GM18909 (cell line): ENCODE results near the gene THADA.
"Not testable (repeated sequence)": the region's sequence is repeated elsewhere in the genome, so short reads cannot be mapped to it uniquely, and the experiment has no call there.

Source experiments
- ATAC-seq: cut with Tn5 transposase; IDR thresholded peaks from one replicate; pipeline ENCODE4 v1.9.1; 2021; ENCODE audit warnings: mild to moderate bottlenecking; ENCODE audit not compliant: unreplicated experiment, poor library complexity

Gene THADA

DNA sequence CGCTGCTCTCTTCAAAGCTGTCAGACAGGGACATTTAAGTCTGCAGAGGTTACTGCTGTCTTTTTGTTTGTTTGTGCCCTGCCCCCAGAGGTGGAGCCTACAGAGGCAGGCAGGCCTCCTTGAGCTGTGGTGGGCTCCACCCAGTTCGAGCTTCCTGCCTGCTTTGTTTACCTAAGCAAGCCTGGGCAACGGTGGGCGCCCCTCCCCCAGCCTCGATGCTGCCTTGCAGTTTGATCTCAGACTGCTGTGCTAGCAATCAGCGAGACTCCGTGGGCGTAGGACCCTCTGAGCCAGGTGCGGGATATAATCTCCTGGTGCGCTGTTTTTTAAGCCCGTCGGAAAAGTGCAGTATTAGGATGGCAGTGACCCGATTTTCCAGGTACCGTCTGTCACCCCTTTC lies 47.5 kb downstream of the THADA start:
- not testable (repeated sequence) for ATAC-seq

DNA sequence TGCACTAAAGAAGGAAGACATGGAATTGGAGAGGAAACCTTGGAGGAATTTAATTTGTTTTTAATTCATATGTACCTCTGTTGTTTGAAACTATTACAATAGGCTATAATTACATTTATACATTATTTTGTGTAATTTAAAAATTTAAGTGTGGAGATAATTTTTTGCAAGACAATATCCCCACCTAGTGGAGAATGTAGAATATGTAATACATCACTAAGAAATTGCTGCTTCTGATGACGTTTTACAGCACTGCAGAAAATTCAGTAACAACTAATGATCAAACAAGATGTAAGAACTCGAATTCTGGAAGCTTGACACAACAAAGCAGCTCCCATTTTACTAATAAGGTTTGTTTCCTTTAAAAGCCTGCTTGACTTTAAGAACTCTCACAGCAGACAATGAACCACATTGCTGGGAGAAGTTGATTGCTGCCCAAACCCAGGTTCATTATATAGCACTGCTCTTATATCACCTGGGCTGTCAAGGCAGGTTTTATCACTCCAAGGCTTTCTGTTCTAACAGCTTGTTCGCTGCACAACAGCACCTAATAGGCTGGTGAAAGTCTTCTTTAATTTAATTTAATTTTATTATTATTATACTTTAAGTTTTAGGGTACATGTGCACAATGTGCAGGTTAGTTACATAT lies 53.4 kb downstream of the THADA start:
- no peak for ATAC-seq

DNA sequence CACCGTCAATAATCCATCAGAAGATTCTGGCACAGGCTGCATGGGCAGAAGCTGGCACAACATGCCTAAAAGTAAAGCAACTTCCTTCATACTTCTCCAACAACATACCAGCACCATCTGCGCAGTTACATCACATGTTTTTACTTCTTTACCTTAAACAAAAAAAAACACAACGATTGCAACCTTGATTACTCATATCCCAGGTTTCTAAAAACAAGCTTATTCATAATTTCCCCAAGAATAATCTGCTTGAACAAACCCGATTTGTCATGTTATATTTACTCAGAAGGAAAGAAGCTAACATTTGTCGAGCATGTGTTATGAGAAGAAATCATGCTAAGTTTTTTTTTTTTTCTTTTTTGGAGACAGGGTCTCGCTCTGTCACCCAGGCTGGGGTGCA lies 54.7 kb downstream of the THADA start:
- no peak for ATAC-seq

DNA sequence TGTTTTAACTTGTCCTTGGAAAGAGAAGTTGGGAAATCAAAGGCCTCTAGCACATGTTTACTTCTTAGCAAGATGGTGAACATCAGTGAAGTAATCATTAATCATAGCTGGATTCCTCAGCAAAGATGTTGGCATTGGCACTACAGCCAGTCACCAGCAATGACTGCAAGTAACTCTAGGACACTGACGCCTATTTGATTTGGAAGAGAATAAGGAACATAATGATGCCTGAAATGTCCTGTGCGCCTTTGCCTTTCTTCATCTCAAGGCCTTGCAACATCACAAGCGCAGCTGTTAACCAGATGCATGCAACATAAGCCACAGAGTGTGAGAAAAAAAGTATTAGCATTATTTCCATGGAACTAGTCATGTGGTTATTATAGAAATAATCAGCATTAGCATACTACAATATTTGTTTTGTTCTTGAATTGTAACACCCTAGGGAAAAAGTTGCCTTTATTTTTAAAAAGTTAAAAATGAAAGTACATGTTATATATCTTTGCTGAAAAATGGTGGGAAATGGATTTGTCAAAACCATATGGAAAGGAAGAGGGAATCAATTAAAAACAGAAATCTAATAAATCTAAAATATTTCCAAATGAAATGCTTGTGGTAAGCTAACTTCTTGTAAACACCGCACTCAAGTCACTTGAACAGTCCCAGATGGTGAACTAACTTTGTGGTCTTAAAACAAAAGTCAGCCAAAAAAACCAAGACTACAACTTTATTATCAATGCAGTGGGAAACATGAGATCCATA lies 55.6 kb downstream of the THADA start:
- ATAC-seq: no peak

DNA sequence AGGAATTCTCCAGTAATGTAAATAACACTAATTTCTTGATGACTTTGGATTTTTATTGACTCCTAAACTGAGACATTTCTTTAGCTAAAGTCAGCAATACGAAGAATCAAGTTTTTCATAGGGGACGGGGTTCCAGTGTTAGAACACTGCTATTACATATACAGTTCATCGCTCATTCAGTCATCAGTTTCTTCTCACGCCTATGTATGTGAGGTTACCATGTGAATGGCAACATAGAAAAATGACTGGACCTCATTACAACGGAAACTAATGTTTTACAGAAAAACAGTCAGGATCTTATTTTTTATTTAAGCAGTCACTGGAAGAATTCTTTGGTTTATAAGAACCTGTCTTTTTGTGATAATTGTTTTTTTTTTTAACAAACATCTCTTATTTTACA lies 56.4 kb downstream of the THADA start:
- no peak for ATAC-seq

DNA sequence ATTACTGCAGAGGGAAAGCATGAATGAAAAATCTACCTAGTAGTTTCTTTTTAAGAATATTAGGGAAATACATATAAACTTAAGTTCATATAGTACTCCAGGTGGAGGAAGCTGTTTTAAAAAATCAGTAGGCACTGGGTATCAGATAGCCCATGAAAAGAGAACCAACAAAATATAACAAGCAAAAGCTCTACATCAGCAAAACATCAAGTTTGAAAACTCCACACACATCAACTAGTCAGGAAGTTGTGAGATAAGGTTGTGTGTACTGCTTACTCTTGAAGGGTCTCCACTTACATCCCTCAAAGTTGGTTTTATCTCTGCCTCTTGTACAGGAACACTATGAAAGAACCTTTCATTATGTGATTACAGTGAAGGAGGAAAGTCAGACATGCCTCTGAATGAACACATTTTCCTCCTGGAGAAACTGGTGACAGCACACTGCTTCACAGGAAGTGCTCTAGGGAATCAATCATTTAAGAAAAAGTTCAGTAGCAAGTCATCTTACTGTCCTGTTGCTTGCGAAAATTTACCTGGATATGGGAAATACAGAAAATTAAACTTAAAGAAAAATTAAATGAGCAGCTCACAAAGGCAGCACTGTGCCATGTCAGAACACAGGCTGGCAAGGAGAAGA lies 57.7 kb downstream of the THADA start:
- ATAC-seq: no peak

DNA sequence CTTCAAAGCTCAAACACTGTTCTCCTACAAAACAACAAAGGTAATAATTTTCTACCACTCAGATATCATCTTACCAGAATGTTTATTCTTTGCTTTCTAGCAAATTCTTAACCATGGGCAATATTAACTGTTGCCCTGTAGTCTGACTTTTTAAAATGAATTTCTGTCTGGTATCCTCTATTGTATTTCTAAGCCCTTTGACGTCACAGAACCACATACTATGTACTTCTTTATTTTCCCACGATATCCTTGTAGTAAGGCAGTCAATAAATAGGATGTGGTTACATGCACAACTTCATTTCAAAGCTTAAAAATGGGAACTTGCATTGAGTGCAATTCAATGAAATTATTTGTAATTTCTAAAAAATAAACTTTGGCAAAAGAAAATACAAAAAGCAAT lies 58.7 kb downstream of the THADA start:
- no peak for ATAC-seq

DNA sequence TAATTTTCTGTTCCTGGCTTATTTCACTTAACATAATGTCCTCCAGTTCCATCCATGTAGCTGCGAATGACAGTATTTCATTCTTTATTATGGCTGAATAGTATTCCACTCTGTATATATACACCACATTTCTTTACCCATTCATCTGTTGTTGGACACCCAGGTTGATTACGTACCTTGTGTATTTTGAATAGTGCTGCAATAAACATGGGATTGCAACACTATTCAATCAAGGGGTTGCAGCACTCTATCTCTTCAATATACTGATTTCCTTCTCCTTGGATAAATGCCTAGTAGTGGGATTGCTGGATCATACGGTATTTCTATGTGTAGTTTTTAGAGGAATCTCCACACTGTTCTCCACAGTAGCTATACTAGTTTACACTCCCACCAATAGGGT lies 61.3 kb downstream of the THADA start:
- ATAC-seq: no peak

DNA sequence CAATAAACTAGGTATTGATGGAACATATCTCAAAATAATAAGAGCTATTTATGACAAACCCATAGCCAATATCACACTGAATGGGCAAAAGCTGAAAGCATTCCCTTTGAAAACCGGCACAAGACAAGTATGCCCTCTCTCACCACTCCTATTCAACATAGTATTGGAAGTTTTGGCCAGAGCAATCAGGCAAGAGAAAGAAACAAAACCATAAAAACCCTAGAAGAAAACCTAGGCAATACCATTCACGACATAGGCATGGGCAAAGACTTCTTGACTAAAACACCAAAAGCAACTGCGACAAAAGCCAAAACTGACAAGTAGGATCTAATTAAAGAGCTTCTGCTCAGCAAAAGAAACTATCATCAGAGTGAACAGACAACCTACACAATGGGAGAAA lies 63.3 kb downstream of the THADA start:
- ATAC-seq: not testable (repeated sequence)

DNA sequence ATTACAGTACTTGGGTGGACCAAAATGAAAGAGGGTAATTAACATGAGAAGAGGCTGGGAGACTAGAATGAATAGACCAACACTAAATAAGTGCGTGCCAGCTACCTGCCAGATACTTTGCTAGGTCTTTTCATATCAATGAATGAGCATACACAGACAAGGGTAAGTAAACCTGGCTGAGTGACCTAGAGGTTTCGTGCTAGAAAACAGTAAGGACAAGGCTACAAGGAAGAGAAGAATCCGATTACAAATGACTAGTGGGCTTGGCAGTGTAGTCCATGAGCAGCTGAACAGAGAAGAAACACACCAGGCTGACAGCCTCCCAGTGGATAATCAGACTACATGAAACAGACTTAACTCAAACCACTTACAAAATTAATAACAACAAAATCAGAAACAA lies 64.6 kb downstream of the THADA start:
- no peak for ATAC-seq

DNA sequence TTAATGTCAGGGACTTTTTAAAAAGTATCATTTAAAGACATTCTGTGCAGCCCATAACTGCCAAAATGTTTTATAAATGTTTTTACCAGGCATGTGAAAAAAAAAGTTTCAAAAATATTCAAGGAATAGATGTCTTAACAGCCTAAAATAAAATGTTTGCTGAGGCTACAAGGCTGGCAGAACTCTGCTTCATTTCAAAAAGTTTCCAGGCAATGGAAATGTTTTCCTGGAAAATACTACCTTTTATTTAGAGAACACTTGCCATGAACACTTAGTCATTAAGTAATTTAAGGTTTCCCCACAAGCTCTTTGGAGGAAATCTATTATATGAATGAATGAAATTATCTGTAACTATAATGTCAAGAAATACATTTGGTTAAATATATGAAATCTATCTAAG lies 68.8 kb downstream of the THADA start:
- ATAC-seq: no peak

DNA sequence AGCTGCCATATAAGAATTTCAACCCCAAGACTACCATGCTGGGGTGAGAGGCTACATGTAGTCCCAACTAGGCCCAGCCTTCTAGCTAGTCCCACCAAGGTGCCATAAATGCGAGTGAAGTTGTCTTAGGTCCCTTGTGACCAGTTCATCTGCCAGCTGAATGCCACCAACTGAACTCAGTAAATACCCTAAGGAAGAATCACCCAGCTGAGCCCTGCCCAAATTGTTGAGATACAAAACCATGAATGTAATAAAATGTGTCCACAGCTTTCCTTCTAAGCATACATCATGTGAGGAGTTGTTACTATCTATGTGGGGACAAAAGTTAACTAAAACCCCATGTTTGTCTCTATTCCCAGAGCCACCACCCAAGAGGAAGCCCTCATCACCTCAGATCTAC lies 70.3 kb downstream of the THADA start:
- ATAC-seq: no peak

DNA sequence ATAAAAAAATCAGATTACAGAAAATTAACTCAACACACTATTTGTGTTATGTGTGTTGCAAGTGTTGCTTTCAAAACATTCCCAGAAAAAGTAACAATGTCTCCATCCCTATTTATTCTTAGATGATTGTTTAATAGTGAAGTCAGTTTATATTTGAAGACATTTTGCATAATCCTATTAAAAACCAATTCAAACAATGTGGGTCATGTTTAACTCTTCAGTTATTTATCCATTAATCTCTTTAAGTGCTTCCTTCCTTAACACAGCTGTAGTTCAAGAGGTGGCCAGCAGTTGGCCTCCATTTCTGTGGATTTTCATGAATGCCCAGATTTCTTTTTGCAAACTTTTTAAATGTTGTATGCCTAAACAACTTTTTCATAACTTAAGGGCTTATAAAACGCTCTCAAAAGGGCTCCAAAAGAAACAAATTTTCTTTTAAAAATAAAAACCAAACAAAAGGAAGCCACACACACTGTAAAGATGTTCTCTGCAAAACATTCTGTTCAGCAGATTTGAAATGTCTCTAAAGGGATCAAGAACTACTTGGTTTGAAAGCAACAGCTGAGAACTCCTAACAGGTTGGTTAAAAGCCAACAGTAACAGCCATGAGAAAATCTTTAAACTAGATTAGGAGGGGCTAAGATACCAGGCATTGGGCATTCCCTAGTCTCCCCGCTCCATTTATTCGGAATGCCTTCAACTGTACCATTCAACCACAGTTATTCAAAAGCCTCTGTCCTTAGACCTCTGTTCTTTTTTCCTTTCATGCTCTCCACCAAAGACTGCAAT lies 71.5 kb downstream of the THADA start:
- no peak for ATAC-seq

DNA sequence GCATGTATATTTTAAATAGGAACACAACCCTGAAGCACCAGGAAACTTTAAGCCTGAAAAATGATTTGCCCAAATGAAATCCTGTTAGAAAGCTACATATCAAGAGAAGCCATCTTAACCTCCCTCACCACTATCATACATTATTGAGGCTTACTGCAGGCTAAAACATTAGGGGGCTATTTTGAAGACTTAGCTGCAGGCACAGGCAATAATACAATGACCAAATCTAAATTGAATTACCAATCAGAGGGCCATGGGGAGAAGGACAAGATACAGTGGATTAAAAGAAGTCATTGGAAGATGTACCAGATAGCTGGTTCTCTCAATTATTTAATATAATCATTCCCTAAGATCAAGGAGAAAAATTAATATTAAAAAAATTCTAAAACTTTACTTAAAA lies 73.7 kb downstream of the THADA start:
- no peak for ATAC-seq

DNA sequence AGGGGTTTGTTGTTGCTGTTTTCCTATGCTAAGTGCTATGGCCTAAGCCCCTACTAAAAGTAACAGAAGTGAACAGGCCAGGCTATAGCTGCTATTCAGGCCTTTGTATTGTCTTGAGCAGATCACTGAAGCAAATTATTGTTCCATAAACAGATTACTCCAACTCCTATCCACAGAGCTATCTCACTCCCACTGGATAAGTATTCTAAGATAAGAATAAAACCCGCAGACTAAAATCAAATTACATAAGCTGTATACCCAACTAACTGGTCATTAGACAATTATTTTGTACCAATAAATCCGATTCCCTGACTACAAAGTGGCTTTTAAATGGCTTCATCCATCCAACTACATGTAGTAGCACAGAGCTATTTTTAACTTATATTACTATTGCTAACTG lies 74.3 kb downstream of the THADA start:
- no peak for ATAC-seq

DNA sequence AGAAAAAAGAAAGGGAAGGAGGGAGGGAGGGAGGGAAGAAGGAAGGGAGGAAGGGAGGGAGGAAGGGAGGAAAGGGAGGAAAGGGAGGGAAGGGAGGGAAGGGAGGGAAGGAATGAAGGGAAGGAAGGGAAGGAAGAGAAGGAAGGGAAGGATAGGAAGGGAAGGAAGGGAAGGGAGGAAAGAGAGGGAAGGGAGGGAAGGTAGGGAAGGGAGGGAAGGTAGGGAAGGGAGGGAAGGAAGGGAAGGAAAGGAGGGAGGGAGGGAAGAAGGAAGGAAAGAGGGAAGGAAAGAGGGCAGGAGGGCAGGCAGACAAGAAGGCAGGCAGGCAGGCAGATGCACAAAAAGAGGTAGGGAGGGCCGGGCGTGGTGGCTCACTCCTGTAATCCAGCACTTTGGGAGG lies 74.9 kb downstream of the THADA start:
- no peak for ATAC-seq

DNA sequence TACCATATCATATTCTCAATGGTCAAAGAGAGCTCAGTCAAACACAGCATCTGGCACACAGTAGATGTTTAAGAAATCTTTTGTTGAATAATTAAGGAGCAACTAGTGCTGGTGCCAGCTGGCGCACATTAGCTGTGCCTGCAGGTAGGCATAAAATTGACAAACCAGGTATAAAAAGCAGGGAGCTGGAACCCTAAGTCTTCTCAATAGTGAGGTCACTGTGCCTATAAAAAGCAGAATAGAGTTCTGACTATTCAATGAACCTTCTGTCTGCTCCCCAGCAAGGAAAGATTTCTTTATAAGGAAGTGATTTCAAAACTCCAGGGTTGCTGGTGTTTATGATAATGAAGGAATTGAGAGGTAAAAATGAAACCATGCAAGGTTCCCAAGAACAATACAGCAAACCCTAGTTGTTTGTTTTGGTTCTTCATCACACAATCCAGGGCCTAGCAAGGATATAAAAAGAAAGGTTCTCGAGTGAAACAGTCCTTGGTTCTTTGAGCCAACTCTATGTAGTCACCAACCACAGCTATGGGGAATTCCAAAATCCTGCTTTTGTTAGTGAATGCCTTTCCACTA lies 76.1 kb downstream of the THADA start:
- no peak for ATAC-seq

DNA sequence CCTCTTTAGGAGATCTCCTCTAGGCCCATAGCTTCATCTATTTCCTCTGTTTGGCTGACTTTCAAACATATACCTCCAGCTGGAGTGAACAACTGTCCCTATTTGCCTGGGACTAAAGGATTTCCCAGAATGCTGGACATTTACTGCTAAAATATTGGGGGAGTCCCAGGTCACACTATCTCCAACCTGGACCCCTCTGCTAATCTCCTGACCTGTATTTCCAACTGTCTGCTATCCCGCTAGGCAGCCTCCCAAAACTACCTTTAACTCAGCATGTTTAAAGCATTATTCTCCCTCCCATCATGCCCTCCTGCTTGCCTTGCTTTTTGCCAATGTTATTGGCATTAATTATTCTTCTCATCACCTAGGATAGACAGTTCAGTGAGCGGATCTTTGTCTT lies 77.1 kb downstream of the THADA start:
- no peak for ATAC-seq

DNA sequence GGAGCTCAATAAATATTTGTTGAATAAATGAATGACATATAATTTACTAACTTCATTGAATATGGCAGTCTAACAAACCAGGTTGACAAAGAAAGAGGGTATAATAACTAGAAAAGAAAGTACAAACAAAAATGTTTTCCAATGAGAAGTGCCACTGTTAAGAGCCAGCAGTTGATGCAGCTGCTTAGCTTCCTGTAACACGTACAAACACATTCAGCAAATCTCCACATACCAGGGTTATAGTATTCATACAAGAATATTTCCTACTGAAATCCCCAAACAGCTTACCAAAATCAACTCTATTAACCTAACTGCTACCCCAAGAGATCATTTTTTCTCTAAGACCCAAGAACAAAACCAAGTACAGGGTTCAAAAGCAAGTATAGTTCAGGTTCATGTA lies 77.7 kb downstream of the THADA start:
- no peak for ATAC-seq

DNA sequence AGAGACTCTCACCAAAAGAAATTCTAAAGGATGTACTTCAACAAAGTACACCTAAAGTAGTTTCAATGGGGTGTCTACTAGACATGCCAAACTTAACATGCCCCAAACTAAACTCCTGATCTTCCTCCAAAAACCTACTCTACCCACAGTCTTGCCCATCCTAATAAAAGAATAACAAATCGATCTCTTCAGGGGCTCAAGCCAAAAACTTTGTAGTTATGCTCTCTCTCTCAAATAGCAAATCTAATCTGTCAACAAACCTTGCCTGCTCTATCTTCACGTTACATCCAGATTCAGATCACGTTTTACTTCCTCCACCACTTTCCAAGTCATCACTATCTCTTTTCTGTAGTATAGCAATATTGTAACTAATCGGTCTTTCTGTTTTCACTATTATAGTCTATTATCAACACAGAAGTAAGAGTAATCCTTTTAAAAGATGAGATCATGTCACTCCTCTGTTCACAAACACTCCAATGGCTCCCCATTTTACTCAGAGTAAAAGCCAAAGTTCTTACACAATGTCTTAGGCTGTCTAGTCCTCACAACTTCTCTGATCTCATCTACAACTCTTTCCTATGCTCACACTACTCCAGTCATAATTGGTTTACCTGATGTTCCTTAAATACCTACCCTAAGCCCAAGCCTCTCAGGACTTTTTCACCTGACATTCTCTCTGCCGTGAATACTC lies 79.9 kb downstream of the THADA start:
- no peak for ATAC-seq
